NCI-H69 (cell line): Measurements from ENCODE around the gene RASGRP3.
A peak's percentile ranks its signal among the peaks of the same experiment; 100 is the strongest.

Source experiments
- DNase-seq: peaks from one replicate; lab custom pipeline; 2025; lab: John Stamatoyannopoulos, UW

Gene RASGRP3

GRCh38 chr2:33522576-33522975, 46.1 kb downstream of the RASGRP3 start:
- no peak for DNase-seq

DNA sequence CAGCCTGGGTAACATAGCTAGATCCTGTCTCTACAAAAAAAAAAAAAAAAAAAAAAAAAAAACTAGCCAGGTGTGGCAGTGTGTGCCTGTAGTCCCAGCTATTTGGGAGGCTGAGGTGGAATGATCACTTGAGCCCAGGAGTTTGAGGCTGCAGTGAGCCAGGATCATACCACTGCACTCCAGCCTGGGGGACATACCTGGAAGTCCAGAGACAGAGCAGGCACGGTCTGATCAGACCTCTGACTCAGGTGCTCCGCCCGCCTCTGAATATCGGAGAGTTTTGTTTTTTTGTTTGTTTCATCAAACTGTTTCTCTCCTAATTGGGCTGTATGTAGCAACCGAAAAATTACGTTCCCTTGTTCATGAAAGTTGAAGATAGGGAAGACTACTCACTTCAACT, 49.2 kb downstream of the RASGRP3 start:
- no peak for DNase-seq

DNA sequence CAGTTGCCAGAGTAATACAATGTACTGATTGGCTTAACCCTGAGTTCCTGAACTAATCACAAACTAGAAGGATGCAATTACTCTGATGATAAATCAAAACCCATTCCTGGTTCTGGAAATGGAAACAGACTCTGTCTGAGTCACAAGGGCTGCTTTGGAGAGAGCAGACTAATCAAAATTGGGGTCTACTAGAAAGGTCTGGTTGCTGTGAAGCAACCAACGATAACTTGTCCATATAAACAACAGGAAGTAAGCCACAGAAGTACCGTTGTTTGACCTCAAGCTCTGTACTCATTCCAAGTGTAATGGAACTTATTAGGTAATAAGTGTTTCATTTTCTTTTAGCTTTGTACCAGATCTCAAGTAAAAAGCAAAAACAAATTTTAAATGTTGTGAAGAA, 49.7 kb downstream of the RASGRP3 start:
- DNase-seq, result no peak

GRCh38 chr2:33526921-33527320, 50.5 kb downstream of the RASGRP3 start:
- DNase-seq, result no peak

DNA sequence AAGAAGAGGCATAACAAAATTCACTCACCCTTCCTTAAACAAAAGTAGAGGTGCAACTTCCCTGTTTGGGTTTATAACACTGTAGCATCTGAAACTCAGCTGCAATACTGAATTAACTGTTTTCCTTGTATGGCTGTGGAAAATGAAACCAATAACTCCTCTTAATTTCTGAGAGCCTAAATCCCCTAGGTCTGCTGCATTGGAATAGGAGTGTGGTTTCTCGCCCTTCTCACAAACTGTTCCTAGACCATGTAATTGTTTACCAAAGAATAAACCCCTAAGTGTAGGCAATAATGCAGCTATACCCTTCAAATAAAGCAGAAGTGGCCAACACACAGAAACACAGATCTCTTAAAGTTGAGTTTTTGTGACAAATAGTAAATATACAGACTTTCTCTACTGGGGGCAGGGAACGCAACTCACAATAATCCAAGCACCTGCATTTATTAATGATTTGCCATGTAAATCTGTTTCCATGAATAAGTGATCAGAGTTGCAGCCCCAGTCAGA, 52.0 kb downstream of the RASGRP3 start:
- DNase-seq, result no peak

DNA sequence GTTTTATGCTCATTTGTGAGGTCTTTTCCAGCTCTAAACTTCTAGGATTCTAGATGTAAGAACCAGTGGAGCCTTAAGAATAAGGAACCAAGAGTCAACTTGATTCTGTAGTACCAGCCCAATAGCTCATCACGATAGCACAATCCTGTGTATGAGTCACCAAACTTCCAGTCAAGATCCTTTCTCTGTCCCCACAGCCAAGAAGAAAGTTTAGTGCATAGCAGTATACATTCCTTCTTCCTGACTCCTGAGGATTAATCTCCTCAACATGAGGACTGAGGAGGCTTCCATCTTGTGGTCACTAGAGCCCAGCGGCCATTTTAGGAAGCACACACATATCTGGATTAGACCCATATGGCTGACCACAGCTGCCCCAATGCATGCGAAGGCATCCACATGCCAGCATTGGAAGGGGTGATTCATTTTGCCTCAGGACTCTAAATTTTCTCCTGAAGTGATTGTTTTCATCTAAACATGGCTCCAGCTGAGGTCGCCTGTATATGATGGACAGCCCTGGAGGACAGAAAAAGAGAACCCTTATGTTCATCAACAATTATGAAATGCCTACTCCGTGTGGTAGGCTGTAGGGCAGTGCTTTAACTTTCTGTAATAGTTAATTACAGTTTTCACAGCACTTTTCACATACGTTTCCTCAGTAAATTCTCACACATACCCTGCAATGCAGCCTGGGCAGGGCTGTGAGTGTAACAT, 53.5 kb downstream of the RASGRP3 start:
- DNase-seq, result no peak

GRCh38 chr2:33530690-33531548, 54.5 kb downstream of the RASGRP3 start:
- DNase-seq, result no peak

DNA sequence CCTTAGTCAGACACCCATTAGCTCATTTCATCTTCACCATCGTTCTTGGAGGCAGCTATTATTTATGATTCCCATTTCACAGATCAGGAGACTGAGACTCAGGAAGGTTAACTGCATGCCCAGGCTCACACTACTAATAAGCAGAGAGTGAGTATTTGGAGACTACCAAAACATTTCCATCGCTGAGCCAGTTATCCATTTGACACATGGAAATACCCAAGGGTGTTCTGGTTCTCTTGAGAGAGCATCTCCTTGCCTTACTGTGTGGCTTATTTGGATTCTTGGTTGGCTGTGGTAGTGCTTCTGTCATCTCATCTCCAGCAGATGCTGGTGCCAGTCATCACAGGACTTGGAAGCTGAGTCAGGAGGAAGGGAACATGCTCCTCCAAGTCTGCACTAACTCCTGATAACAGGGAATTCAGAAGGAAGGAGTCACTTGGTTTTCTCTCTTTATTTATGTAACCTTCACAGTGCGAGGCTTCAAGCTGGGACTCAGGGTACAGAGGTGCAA, 55.2 kb downstream of the RASGRP3 start:
- no peak for DNase-seq

DNA sequence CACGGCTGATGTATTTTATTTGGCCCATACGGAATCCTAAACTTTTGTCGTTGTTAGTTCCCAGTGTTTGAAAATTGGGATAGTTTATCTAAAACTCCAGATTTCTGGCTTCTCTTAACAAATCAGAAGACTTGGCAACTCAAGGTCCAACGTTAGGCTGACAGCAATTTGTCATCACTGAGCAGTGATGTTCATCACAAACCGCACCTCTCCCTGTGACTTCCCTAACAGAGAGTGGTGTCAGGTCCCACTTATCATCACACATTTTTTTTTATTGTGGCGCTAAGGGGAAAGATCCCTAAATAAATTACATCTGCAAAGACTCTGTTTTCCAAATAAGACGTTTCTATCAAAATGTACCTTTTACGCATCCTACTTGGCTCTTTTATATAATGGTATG, 55.7 kb downstream of the RASGRP3 start:
- no peak for DNase-seq

GRCh38 chr2:33532966-33533365, 56.5 kb downstream of the RASGRP3 start:
- DNase-seq, result no peak

DNA sequence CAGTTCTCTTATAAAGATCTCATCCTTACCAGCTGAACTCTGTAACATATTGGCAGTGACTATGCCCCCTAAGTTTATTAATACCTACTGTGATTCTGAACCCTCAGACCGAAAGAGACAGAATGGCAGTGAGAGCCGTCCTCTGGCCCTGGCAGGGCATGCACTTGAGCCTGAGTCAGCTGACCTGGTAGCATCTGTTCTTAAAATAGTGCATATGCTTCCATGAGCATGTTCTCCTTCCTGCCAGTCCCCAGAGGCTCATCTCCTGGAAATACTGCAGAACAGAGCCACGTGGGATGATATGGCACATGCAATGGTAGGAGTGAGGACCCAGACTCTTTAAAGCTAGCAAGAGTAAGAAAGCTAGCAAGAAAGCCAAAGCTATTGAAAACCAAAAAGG, 59.0 kb downstream of the RASGRP3 start:
- DNase-seq, result peak; percentile 6

DNA sequence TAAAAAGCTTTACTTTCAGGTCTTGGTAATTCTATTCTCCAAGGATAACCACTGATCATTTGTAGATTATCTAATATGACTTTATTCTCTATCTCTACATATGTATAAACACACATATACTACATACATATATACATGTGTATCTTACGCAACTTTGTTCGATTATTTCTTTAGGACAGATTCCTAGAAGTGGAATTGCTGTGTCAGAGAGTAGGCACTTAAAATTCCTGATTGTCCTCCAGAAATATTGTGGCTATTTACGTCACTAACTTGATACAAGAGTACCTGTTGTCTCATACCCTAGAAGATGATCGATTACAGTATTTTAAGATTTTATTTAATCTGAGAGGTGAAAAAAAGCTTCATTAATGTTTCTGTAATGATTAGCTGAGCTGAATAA, 64.8 kb downstream of the RASGRP3 start:
- DNase-seq, result no peak

DNA sequence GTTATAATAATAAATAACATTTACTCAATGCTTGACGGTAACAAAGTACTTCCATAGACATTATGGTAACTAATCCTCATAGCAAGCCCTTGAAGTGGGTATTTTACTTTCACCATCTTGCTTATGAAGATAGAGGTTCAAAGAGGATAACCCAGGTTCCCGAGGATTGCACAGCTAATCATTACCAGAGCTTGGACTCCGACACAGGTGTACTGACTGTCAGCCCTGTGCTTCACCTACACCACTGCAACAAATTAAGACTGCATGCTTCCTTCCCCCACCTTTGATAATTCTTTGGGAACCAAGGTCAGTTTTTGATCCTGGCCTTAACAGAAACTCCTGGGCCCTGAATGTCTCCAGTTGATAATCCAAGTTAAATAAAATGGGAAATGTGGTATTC, 73.8 kb downstream of the RASGRP3 start:
- no peak for DNase-seq

DNA sequence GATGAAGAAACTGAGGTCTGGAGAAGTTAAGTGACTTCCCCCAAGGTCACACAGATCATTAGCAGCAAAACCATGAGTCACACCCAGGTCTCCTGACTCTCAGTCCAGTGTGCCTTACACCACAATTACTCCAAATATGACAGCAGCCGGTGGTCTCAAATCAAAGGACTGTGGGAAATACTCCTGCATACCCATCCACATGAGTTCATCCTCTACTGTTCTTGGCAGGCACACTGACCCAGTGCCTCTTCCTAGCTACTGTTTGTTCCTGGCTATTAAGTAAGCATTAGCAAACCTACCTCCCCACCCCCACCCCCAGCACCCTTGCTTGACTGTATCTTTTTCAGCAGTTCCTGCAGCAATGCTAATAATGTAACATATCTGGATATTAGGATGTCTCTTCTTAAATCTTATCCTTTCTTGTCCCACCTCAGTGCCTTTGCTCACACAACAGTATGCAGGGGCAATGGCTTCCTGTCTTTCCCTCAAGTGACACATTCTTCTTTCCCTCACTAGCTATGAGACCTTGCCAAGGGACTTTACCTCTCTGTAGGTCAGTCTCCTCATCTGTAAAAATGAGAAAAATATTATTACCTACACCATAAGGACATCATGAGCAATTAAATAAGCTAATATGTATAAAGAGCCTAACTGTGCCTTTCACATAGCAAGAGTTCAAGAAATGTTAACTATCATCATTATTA, 76.5 kb downstream of the RASGRP3 start:
- DNase-seq, result no peak

GRCh38 chr2:33555681-33556080, 79.2 kb downstream of the RASGRP3 start:
- DNase-seq, result no peak

DNA sequence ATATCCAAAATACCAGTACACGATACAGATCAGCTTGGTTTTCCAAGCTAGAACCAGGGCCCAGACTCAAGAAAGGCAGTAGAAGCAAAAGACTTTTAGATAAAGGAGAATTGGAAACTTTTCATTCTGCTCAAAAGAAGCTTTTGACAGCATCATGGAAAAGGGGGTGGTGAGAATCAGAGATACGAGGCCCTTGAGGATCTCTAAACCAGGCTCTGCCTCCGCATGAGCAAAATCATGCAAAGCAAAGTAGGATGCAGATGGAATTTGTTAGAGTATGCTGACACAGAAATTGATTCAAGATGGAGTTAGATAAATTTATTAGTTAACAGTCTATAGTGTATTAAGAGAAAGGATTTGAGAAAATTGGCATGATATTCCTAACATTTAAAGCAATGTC, 82.9 kb downstream of the RASGRP3 start:
- DNase-seq, result no peak

- no peak for DNase-seq
Observed at GRCh38 chr2:33560017-33560416, 83.6 kb downstream of the RASGRP3 start.

GRCh38 chr2:33561872-33562271, 85.4 kb downstream of the RASGRP3 start:
- DNase-seq, result no peak

DNA sequence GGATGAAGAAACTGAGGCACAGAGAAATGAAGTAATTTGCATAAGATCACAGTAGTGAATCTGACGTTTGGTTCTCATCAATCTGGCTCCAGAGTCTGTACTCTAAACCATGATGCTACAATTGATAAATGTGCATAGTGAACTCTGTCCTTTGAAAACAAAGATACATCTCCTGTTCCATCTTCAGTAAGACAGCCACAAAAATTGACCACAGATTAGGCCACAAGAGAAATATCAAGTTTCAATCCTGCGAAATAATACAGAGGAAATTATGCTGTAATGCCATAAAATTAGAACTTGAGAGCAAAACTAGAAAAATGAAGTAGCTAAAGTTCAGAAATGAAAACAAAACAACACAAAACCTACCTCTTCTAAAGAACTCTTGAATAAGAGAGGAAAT, 94.2 kb downstream of the RASGRP3 start:
- DNase-seq, result no peak

- DNase-seq, result no peak
Observed at GRCh38 chr2:33573657-33574056, 97.2 kb downstream of the RASGRP3 start.

DNA sequence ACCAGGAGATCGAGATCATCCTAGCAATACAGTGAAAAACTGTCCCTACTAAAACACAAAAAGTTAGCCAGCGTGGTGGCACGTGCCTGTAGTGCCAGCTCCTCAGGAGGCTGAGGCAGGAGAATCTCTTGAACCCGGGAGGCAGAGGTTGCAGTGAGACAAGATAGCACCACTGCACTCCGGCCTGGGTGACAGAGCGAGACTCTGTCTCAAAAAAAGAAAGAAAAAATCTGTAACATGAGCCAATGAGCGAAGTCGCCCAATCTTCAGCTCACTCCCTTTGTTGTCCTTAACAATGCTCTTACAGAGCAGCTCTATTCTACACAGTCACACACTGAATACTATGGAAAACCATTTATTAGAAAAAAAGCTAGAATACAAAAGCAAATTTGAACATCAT, 100.6 kb downstream of the RASGRP3 start:
- no peak for DNase-seq

DNA sequence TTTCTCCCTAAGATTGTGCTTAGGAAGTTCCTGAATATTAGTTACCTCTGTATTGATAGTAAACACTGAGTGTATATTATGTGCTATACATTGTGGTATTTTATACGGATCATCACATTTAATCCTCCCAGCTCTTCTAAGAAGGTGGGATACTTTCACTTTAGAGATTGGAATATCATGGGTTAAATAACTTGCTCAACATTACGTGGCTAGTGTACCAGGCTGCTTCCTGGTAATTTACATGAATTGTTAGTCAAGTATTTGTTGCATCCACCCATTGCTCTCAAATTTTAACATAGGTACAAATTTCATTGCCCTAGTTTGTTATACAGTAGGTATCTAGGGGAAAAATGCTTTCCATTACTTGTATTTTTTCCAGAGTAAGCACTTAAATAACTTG, 101.2 kb downstream of the RASGRP3 start:
- DNase-seq, result no peak

GRCh38 chr2:33579227-33579626, 102.8 kb downstream of the RASGRP3 start:
- no peak for DNase-seq
